Ishikawa (cell line): ENCODE results near the gene SLIT3.

Experiments
- EP300 ChIP-seq: IDR thresholded peaks from 2 replicates; pipeline ENCODE4 v1.6.1; 2012; ENCODE audit warnings: borderline replicate concordance
- RAD21 ChIP-seq: IDR thresholded peaks from 2 replicates; pipeline ENCODE4 v1.6.1; 2012; ENCODE audit warnings: low read depth
- REST ChIP-seq: IDR thresholded peaks from 2 replicates; pipeline ENCODE4 v1.6.1; 2012; ENCODE audit warnings: low read depth, mild to moderate bottlenecking
- YY1 ChIP-seq: IDR thresholded peaks from 2 replicates; pipeline ENCODE4 v1.6.1; 2012; ENCODE audit warnings: low read depth
- TF ChIP-seq, protein P1 (sequence below): IDR thresholded peaks from 2 replicates; pipeline ENCODE4 v1.6.1; 2012

DNA sequence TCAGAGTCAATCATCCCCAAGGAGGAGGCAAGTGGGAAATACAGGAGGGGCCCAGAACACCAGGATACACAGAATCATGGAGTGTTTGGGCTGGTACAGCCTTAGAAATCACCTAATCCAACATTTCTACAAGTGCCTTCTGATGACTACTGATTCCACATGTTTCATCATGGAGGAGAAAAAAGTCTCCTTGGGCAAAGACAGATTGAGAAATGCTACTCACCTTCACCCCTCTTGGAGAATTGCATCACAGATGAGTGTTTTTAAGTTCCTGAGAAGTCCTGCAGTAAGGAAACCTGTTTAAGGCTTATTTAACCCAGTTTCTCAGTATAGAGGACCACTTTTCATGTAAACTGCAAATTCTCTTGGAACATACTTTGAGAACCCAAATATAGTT, 2.2 kb upstream of the SLIT3 start:
- no peak for TF ChIP-seq REST
- TF ChIP-seq YY1 = no peak
- TF ChIP-seq RAD21 = no peak
- TF ChIP-seq EP300 = no peak
- TF ChIP-seq, protein P1, sequence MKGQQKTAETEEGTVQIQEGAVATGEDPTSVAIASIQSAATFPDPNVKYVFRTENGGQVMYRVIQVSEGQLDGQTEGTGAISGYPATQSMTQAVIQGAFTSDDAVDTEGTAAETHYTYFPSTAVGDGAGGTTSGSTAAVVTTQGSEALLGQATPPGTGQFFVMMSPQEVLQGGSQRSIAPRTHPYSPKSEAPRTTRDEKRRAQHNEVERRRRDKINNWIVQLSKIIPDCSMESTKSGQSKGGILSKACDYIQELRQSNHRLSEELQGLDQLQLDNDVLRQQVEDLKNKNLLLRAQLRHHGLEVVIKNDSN = no peak
